Karpas-422 (cell line): ENCODE measurements around the gene ARMC9. TPM values are rescaled to one million over a fixed set of nuclear protein-coding genes. Genes with fewer than 3 reads are reported as not detected.

ENCODE experiments used
- DNase-seq: peaks from one replicate; pipeline ENCODE4 v3.0.0-alpha.2; 2015
- H2AFZ ChIP-seq: fragments of 200-600 bp; sonication (generic); 2 replicates; pipeline ENCODE4 v1.6.1; 2014; ENCODE audit warnings: antibody characterized with exemption, low read length, mixed read lengths
- H3K27ac ChIP-seq: fragments of 200-600 bp; sonication (generic); 2 replicates; pipeline ENCODE4 v1.5.1; 2014; ENCODE audit warnings: mild to moderate bottlenecking, low read length, moderate library complexity
- H3K27me3 ChIP-seq: fragments of 200-600 bp; sonication (generic); 2 replicates; pipeline ENCODE4 v1.6.1; 2014; ENCODE audit warnings: low read length, mixed read lengths
- H3K36me3 ChIP-seq: fragments of 200-600 bp; sonication (generic); 2 replicates; pipeline ENCODE4 v1.6.1; 2014; ENCODE audit warnings: low read length, mixed read lengths; ENCODE audit not compliant: insufficient read depth
- H3K4me1 ChIP-seq: fragments of 200-600 bp; sonication (generic); 2 replicates; pipeline ENCODE4 v1.6.1; 2014; ENCODE audit warnings: mild to moderate bottlenecking, low read length, mixed read lengths
- H3K4me2 ChIP-seq: fragments of 200-600 bp; sonication (generic); 2 replicates; pipeline ENCODE4 v1.6.1; 2014; ENCODE audit warnings: low read length, low read depth, mild to moderate bottlenecking; ENCODE audit not compliant: poor library complexity, severe bottlenecking
- H3K4me3 ChIP-seq: fragments of 200-600 bp; sonication (generic); 2 replicates; pipeline ENCODE4 v1.5.1; 2014; ENCODE audit warnings: mild to moderate bottlenecking, antibody characterized with exemption, low read length, mixed read lengths
- H3K79me2 ChIP-seq: fragments of 200-600 bp; sonication (generic); 2 replicates; pipeline ENCODE4 v1.6.1; 2014; ENCODE audit warnings: mild to moderate bottlenecking, low read length, mixed read lengths
- H3K9ac ChIP-seq: fragments of 200-600 bp; sonication (generic); 2 replicates; pipeline ENCODE4 v1.6.0; 2014; ENCODE audit warnings: low read length
- H3K9me2 ChIP-seq: fragments of 200-600 bp; sonication (generic), shearing (Covaris generic); replicated peaks from 2 replicates; pipeline ENCODE4 v1.6.0; 2014; ENCODE audit warnings: mild to moderate bottlenecking, low read length, moderate library complexity; ENCODE audit not compliant: insufficient read depth
- H3K9me3 ChIP-seq: fragments of 300-700, 200-600 bp; sonication (generic); 2 replicates; pipeline ENCODE4 v1.6.1; 2014; ENCODE audit warnings: low read length, mixed read lengths
- H4K20me1 ChIP-seq: fragments of 200-600 bp; sonication (generic); 2 replicates; pipeline ENCODE4 v1.6.1; 2014; ENCODE audit warnings: mild to moderate bottlenecking, antibody characterized with exemption, low read length, low read depth; ENCODE audit not compliant: insufficient read depth
- total RNA-seq: library from RNA; depleted of rRNA; stranded (reverse); fragments of >200 nt; shearing (Covaris generic); gene quantifications from 2 replicates; pipeline ENCODE4 v1.2.3, GENCODE V29; 2014; ENCODE audit warnings: low replicate concordance; rRNA removed

ARMC9 gene
- 7.7 and 11.5 TPM in 2 replicates for total RNA-seq

- Histone ChIP-seq H3K9me3 (no peaks in the 10 kb centered on the region), H2AFZ (peak within 1 kb of the TSS; percentile 93), H3K4me1 (peaks cover 13% of the 10 kb centered on the region), H3K4me2 (peak within 1 kb of the TSS; percentile 69), H3K79me2 (no peaks in the 10 kb centered on the region), H3K4me3 (peak within 1 kb of the TSS; percentile 77), H3K9ac (peak within 1 kb of the TSS; percentile 79), H3K9me2 (no peaks in the 10 kb centered on the region), H3K27ac (no peak within 1 kb of the TSS), H3K36me3 (no peaks in the 10 kb centered on the region), H4K20me1 (no peaks in the 10 kb centered on the region), H3K27me3 (no peaks in the 10 kb centered on the region)
- peak; percentile 94 for DNase-seq
Measured at GRCh38 chr2:231198291-231199173, at the start of gene ARMC9. Gene ARMC9, plus strand, starts transcription at chr2:231198631. Its CDS starts 7,608 bp downstream, at chr2:231206239.

DNA sequence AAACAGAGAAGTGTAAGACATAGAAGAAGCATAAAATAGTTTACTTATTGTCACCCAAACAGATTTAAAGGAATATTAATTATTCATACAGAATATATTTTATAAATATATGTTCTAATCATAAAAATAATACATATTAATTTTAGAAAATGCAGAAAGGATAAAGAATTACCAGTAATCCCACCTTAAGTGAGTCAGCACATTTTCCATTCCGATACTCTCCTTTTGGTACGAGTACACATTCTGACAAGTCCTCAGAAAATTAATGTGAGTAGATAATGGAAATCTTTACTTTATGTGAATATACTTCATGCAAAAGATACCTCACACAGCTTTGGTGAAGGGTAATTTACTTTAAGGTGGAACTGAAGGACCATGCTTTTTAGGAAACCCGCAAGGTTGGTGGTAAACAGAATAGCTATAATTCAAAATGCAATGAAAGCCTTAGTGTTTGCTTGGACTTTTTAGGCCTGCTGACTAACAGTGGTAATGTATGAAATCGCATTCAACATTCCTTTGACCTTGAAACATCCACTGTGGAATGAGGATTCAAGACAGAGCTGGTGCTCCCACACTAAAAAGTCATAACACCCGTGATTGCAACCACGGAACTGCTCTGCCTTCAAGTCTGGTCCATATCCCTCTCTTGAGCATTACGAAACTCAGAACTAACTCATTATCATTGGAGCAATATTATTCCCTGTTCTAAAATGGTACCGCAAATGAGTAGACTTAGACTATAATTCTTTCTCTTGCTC is 45.5 kb upstream of the ARMC9 start:
- Histone ChIP-seq H3K27ac (no peak overlapping the region), H3K9me2 (no peaks in the 10 kb centered on the region), H4K20me1 (no peaks in the 10 kb centered on the region), H3K9ac (no peak overlapping the region), H3K9me3 (no peaks in the 10 kb centered on the region), H3K4me3 (no peak overlapping the region), H3K79me2 (peaks cover 9% of the 10 kb centered on the region; the same call in 1 of the 2 replicates), H3K36me3 (peaks cover 28% of the 10 kb centered on the region), H3K27me3 (no peaks in the 10 kb centered on the region), H3K4me1 (peaks cover 13% of the 10 kb centered on the region), H3K4me2 (no peak overlapping the region), H2AFZ (no peak overlapping the region)
- DNase-seq: no peak

GRCh38 chr2:231159306-231159705 is 39.1 kb upstream of the ARMC9 start:
- H3K4me3 ChIP-seq: no peak overlapping the region
- no peak overlapping the region for H3K4me2 ChIP-seq
- DNase-seq: no peak
- H4K20me1 ChIP-seq: no peaks in the 10 kb centered on the region
- H3K36me3 ChIP-seq: peaks cover 21% of the 10 kb centered on the region
- no peak overlapping the region for H2AFZ ChIP-seq
- no peak overlapping the region for H3K9ac ChIP-seq
- no peaks in the 10 kb centered on the region for H3K9me3 ChIP-seq
- H3K27me3 ChIP-seq: no peaks in the 10 kb centered on the region
- H3K27ac ChIP-seq: no peak overlapping the region
- H3K9me2 ChIP-seq: no peaks in the 10 kb centered on the region
- H3K79me2 ChIP-seq: 0 out of 2 replicates have a peak, but pooled peaks cover 3% of the 10 kb centered on the region
- H3K4me1 ChIP-seq: 0 out of 2 replicates have a peak, but pooled peaks cover 2% of the 10 kb centered on the region

GRCh38 chr2:231160701-231161100 is 37.7 kb upstream of the ARMC9 start:
- Histone ChIP-seq H3K4me2 (no peak overlapping the region), H3K9me2 (no peaks in the 10 kb centered on the region), H3K36me3 (peaks cover 19% of the 10 kb centered on the region), H2AFZ (no peak overlapping the region), H3K9me3 (no peaks in the 10 kb centered on the region), H3K4me3 (no peak overlapping the region), H3K27me3 (no peaks in the 10 kb centered on the region), H3K79me2 (0 out of 2 replicates have a peak, but pooled peaks cover 3% of the 10 kb centered on the region), H3K4me1 (0 out of 2 replicates have a peak, but pooled peaks cover 2% of the 10 kb centered on the region), H4K20me1 (no peaks in the 10 kb centered on the region), H3K9ac (no peak overlapping the region), H3K27ac (no peak overlapping the region)
- no peak for DNase-seq

DNA sequence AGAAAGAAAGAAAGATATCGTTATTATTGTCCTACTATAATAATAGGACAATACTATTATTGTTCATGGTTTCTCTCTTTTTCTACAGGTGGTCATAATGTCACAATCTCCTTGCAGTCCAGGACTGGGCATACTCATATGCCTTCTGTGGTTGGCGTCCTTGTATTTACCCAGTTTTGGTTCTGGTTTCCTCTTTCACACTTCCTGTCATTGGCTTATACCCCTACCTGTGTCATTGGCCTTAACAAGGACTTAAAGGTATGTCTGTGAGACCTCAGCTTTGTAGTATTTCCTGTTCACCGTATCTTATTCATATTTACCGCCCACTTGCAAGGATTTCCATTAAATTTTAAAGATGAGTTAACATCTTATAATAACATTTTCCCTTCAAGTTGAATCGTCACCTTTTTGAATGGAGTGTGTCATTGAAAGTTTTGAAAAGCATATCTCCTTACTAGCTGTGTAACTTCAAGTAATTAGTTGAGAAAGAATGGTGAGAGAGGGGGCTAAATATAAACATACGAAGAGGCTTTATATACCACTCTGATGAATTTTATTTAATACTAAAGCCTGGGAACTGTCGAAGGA is 37.1 kb upstream of the ARMC9 start:
- Histone ChIP-seq H3K4me3 (no peak overlapping the region), H3K36me3 (peaks cover 25% of the 10 kb centered on the region), H4K20me1 (no peaks in the 10 kb centered on the region), H3K9me3 (no peaks in the 10 kb centered on the region), H3K27me3 (no peaks in the 10 kb centered on the region), H3K9ac (no peak overlapping the region), H3K9me2 (no peaks in the 10 kb centered on the region), H3K4me2 (no peak overlapping the region), H3K79me2 (0 out of 2 replicates have a peak, but pooled peaks cover 3% of the 10 kb centered on the region), H3K27ac (no peak overlapping the region), H2AFZ (no peak overlapping the region), H3K4me1 (peaks cover 2% of the 10 kb centered on the region; the same call in 1 of the 2 replicates)
- no peak for DNase-seq

DNA sequence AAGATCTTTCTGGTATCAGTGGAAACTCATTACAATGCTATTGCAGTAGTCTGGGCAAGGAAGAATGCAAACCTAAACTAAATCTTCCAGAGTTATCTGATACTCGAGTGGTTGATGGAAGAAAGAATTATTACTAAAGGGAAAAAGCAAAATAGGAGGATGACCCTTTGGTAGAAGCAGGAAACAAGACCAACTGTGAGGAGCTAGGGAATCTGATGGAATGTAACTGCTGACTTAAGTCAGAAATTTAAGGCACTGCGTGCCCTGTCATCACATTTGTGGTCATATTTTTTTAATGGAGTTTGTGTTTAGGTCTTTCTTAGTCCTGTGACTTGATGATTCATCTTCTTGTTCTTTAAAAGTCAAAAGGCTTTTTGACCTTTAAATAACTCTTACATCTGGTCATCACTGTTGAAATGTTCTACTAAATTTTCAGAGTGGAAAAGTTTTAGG is 36.5 kb upstream of the ARMC9 start:
- no peaks in the 10 kb centered on the region for H3K27me3 ChIP-seq
- H3K4me1 ChIP-seq: peaks cover 6% of the 10 kb centered on the region
- no peak overlapping the region for H2AFZ ChIP-seq
- no peak overlapping the region for H3K4me2 ChIP-seq
- H3K36me3 ChIP-seq: peaks cover 28% of the 10 kb centered on the region
- no peak for DNase-seq
- no peaks in the 10 kb centered on the region for H4K20me1 ChIP-seq
- no peaks in the 10 kb centered on the region for H3K9me3 ChIP-seq
- no peak overlapping the region for H3K4me3 ChIP-seq
- 0 out of 2 replicates have a peak, but pooled peaks cover 3% of the 10 kb centered on the region for H3K79me2 ChIP-seq
- no peak overlapping the region for H3K9ac ChIP-seq
- H3K9me2 ChIP-seq: no peaks in the 10 kb centered on the region
- H3K27ac ChIP-seq: no peak overlapping the region

- DNase-seq: no peak
- Histone ChIP-seq H3K27me3 (no peaks in the 10 kb centered on the region), H2AFZ (no peak overlapping the region), H3K9me2 (no peaks in the 10 kb centered on the region), H3K36me3 (peaks cover 38% of the 10 kb centered on the region), H3K4me1 (peaks cover 15% of the 10 kb centered on the region), H3K9me3 (no peaks in the 10 kb centered on the region), H3K4me3 (no peak overlapping the region), H3K27ac (no peak overlapping the region), H4K20me1 (no peaks in the 10 kb centered on the region), H3K79me2 (no peaks in the 10 kb centered on the region), H3K9ac (no peak overlapping the region), H3K4me2 (no peak overlapping the region)
Measured at GRCh38 chr2:231163011-231163410, 35.4 kb upstream of the ARMC9 start.
